Osteocyte (in vitro differentiated cells): ENCODE data around the gene GRIP2. TPM values are rescaled to one million over a fixed set of nuclear protein-coding genes. Genes with fewer than 3 reads are reported as not detected.

Experiments used
- DNase-seq: peaks from one replicate; pipeline ENCODE4 v3.0.0; 2021; ENCODE audit warnings: mixed read lengths; ENCODE audit not compliant: unreplicated experiment; ENCODE audit errors: extremely low spot score
- H3K27ac Mint-ChIP-seq: one replicate; pipeline ENCODE4 v1.8.0; 2021; ENCODE audit warnings: mild to moderate bottlenecking, mixed read lengths; ENCODE audit not compliant: unreplicated experiment
- H3K27me3 Mint-ChIP-seq: one replicate; pipeline ENCODE4 v1.8.0; 2021; ENCODE audit warnings: mixed read lengths; ENCODE audit not compliant: unreplicated experiment
- H3K36me3 Mint-ChIP-seq: one replicate; pipeline ENCODE4 v1.8.0; 2021; ENCODE audit warnings: mixed read lengths; ENCODE audit not compliant: unreplicated experiment
- H3K4me1 Mint-ChIP-seq: one replicate; pipeline ENCODE4 v1.8.0; 2021; ENCODE audit warnings: mixed read lengths; ENCODE audit not compliant: unreplicated experiment
- H3K4me3 Mint-ChIP-seq: one replicate; pipeline ENCODE4 v1.8.0; 2021; ENCODE audit warnings: mild to moderate bottlenecking, moderate library complexity, mixed read lengths; ENCODE audit not compliant: unreplicated experiment
- H3K9me3 Mint-ChIP-seq: one replicate; pipeline ENCODE4 v1.8.0; 2021; ENCODE audit warnings: mixed read lengths; ENCODE audit not compliant: unreplicated experiment
- CTCF ChIP-seq: fragments of 200-600 bp; sonication (generic); IDR thresholded peaks from 2 replicates; pipeline ENCODE4 v1.5.0; 2021; ENCODE audit warnings: antibody characterized with exemption, mild to moderate bottlenecking, moderate library complexity
- total RNA-seq: library from RNA; stranded (reverse); gene quantifications from 2 replicates; pipeline ENCODE4 v1.2.1, GENCODE V29; 2021

Gene GRIP2
- total RNA-seq, 1 donor from 2014 or later = 0.35 TPM

- H3K4me1 Mint-ChIP-seq = peaks cover 5% of the 10 kb centered on the region
- no peak for DNase-seq
- peaks cover 11% of the 10 kb centered on the region for H3K9me3 Mint-ChIP-seq
- H3K36me3 Mint-ChIP-seq = peaks cover 2% of the 10 kb centered on the region
- no peak overlapping the region for H3K27ac Mint-ChIP-seq
- H3K27me3 Mint-ChIP-seq = peaks cover 7% of the 10 kb centered on the region
- TF ChIP-seq CTCF = no peak
- H3K4me3 Mint-ChIP-seq = no peak overlapping the region
Measured at GRCh38 chr3:14507305-14507741, 32.8 kb downstream of the GRIP2 start.

DNA sequence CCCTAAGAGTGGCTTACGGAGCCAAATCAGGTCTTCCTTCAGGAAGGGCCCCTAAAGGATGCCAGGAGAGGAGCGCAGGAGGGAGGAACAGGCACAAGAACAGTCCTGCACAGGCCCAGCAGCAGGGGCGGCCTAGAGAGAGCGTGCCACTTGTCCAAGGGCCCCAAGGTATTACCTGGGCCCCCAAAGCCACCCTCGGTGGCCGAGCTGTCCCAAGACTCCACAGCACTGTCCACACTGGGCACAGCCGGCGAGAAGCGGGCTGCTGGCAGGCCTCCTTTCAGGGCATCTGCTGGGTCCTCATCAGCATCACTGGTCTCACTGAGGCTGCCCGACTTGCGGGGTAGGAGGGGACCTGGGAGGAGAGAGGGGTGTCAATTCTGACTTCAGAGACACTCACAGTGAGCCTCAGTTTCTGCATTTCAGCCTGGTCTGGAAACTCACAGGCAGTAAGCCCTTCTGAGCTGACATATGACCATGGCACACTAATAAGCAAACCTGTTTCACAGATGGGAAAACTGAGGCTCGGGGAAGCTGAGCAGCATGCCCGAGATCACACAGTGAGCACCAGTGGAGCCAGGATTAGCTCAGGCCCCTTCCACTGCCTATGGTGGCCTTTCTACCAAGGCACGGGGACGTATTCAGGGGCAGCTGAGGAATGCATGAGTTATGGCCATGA, 33.4 kb downstream of the GRIP2 start:
- TF ChIP-seq CTCF = no peak
- H3K36me3 Mint-ChIP-seq = peaks cover 2% of the 10 kb centered on the region
- peaks cover 7% of the 10 kb centered on the region for H3K27me3 Mint-ChIP-seq
- H3K4me1 Mint-ChIP-seq = peaks cover 5% of the 10 kb centered on the region
- H3K4me3 Mint-ChIP-seq = no peak overlapping the region
- H3K9me3 Mint-ChIP-seq = peaks cover 14% of the 10 kb centered on the region
- H3K27ac Mint-ChIP-seq = no peak overlapping the region
- DNase-seq = no peak

GRCh38 chr3:14505803-14506500, 34.2 kb downstream of the GRIP2 start:
- Mint-ChIP-seq H3K4me3 (no peak overlapping the region), H3K4me1 (peaks cover 5% of the 10 kb centered on the region), H3K27ac (no peak overlapping the region), H3K9me3 (peaks cover 21% of the 10 kb centered on the region), H3K36me3 (peaks cover 3% of the 10 kb centered on the region), H3K27me3 (peaks cover 9% of the 10 kb centered on the region)
- DNase-seq = no peak
- TF ChIP-seq CTCF = no peak

DNA sequence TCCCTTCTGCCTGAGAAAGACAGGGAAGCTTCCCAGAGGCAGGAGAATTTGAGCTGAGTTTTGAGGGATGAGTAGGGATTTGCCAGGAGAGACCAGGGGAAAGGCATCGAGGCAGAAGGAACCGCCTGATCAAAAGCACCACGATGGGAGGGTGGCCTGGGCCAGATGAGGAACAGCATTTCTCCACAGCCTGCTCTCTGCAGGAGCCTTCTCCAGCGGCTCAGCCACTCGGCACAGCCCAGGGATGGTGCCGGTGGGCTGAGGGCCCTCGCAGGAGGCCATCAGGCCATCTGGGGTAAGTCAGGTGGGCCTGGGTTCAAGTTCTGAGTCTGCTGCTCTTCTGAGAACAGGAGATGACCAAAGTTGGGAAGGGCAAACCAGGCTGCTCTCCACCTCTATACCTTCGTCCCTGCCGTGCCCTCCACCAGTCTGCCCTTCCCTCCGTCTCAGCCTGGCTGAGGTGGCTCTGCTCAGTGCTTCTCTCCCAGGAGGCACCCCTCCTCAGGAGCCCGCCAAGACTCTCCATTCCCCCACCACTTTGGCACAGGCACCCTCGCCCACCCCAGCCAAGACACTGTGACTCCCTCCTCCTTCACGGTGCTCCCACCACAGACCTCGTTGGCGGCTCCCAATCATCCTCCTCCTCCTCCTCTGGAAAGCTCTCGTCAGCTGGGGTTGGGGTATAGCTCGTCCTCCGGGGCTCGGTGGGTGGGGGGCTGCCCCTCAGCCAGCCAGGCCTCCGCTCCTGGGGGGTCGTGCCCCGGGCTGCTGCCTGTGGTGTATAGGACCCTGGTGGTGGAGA, 34.9 kb downstream of the GRIP2 start:
- no peak overlapping the region for H3K27ac Mint-ChIP-seq
- H3K27me3 Mint-ChIP-seq = peaks cover 13% of the 10 kb centered on the region
- no peak for TF ChIP-seq CTCF
- peaks cover 25% of the 10 kb centered on the region for H3K9me3 Mint-ChIP-seq
- no peak overlapping the region for H3K4me3 Mint-ChIP-seq
- peaks cover 5% of the 10 kb centered on the region for H3K4me1 Mint-ChIP-seq
- H3K36me3 Mint-ChIP-seq = peaks cover 3% of the 10 kb centered on the region
- no peak for DNase-seq

GRCh38 chr3:14503706-14504065, 36.5 kb downstream of the GRIP2 start:
- Mint-ChIP-seq H3K4me3 (no peak overlapping the region), H3K27ac (no peak overlapping the region), H3K36me3 (peaks cover 6% of the 10 kb centered on the region), H3K27me3 (peaks cover 24% of the 10 kb centered on the region), H3K4me1 (peaks cover 3% of the 10 kb centered on the region), H3K9me3 (peaks cover 30% of the 10 kb centered on the region)
- TF ChIP-seq CTCF = no peak
- DNase-seq = no peak
